DMS114 treated with DMSO at 0.1 percent for 48 hours (cell line): ENCODE data around the gene CLIC3.

ENCODE experiments used
- DNase-seq: peaks from one replicate; lab custom pipeline; 2025; ENCODE audit not compliant: unreplicated experiment; lab: John Stamatoyannopoulos, UW

CLIC3 gene

GRCh38 chr9:137018761-137019559 is 22.6 kb upstream of the CLIC3 start:
- DNase-seq: no peak

GRCh38 chr9:137017791-137018497 is 21.6 kb upstream of the CLIC3 start:
- DNase-seq: no peak

- DNase-seq: no peak
Measured at GRCh38 chr9:137017071-137017470, 20.7 kb upstream of the CLIC3 start.

GRCh38 chr9:137016436-137016835 is 20.1 kb upstream of the CLIC3 start:
- DNase-seq: no peak

GRCh38 chr9:137015976-137016375 is 19.6 kb upstream of the CLIC3 start:
- DNase-seq: no peak

- DNase-seq: no peak
Measured at GRCh38 chr9:137015540-137015930, 19.2 kb upstream of the CLIC3 start.

- DNase-seq: no peak
Measured at GRCh38 chr9:137014776-137015539, 18.6 kb upstream of the CLIC3 start.

- no peak for DNase-seq
Measured at GRCh38 chr9:137014166-137014565, 17.8 kb upstream of the CLIC3 start.

- no peak for DNase-seq
Measured at GRCh38 chr9:137013571-137013940, 17.2 kb upstream of the CLIC3 start.

- no peak for DNase-seq
Measured at GRCh38 chr9:137012694-137013570, 16.6 kb upstream of the CLIC3 start.

GRCh38 chr9:137011907-137012675 is 15.7 kb upstream of the CLIC3 start:
- no peak for DNase-seq

- no peak for DNase-seq
Measured at GRCh38 chr9:137011156-137011555, 14.8 kb upstream of the CLIC3 start.

- DNase-seq: no peak
Measured at GRCh38 chr9:137009938-137010732, 13.8 kb upstream of the CLIC3 start.

- DNase-seq: no peak
Measured at GRCh38 chr9:137009217-137009616, 12.8 kb upstream of the CLIC3 start.

GRCh38 chr9:137008312-137008711 is 11.9 kb upstream of the CLIC3 start:
- no peak for DNase-seq

- no peak for DNase-seq
Measured at GRCh38 chr9:137007816-137008270, 11.5 kb upstream of the CLIC3 start.

GRCh38 chr9:137007108-137007815 is 10.9 kb upstream of the CLIC3 start:
- DNase-seq: no peak

GRCh38 chr9:137006116-137007003 is 10.0 kb upstream of the CLIC3 start:
- DNase-seq: no peak
